Measurements from ENCODE around the gene CRCP. TPM values are rescaled to one million over a fixed set of nuclear protein-coding genes. Genes with fewer than 3 reads are reported as not detected.

CRCP gene
- total RNA-seq, 1 donor from 2014 or later, result 35.5 TPM

DNA sequence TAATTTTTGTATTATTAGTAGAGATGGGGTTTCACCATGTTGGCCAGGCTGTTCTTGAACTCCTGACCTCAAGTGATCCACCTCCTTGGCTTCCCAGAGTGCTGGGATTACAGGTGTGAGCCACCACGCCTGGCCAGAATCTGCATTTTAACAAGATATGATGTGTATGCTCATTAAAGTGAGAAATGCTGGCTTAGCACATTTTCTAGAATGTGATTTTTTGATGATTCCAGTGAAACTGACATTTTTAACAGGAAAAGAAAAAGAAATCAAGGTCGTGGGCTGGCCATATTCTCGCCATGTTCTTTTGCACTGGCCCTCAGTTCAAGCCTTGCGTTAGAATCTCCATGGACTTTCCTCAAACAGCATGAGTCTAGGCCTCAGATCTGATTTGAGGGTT, 72.3 kb downstream of the CRCP start:
- no peaks in the 10 kb centered on the region for H3K27me3 ChIP-seq (ENCODE audit: low read depth)
- DNase-seq (no peak), ATAC-seq (no peak)
- TF ChIP-seq, protein P1, sequence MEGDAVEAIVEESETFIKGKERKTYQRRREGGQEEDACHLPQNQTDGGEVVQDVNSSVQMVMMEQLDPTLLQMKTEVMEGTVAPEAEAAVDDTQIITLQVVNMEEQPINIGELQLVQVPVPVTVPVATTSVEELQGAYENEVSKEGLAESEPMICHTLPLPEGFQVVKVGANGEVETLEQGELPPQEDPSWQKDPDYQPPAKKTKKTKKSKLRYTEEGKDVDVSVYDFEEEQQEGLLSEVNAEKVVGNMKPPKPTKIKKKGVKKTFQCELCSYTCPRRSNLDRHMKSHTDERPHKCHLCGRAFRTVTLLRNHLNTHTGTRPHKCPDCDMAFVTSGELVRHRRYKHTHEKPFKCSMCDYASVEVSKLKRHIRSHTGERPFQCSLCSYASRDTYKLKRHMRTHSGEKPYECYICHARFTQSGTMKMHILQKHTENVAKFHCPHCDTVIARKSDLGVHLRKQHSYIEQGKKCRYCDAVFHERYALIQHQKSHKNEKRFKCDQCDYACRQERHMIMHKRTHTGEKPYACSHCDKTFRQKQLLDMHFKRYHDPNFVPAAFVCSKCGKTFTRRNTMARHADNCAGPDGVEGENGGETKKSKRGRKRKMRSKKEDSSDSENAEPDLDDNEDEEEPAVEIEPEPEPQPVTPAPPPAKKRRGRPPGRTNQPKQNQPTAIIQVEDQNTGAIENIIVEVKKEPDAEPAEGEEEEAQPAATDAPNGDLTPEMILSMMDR (IDR thresholded peaks at IDR 0.05), result no peak
- H3K4me3 ChIP-seq, result no peak overlapping the region
- H3K27ac ChIP-seq, result no peak overlapping the region
- H3K9me3 ChIP-seq, result no peaks in the 10 kb centered on the region
- H3K36me3 ChIP-seq, result no peaks in the 10 kb centered on the region
- intact Hi-C loops (cut with DNase I), result no loop called here
- H3K4me1 ChIP-seq, result no peaks in the 10 kb centered on the region

- ATAC-seq (peak; percentile 38 to 68), DNase-seq (no peak)
- no peaks in the 10 kb centered on the region for H3K36me3 ChIP-seq
- no peaks in the 10 kb centered on the region for H3K27me3 ChIP-seq (ENCODE audit: low read depth)
- H3K9me3 ChIP-seq, result no peaks in the 10 kb centered on the region
- no peak overlapping the region for H3K4me3 ChIP-seq
- intact Hi-C loops (cut with DNase I), result no loop called here
- H3K4me1 ChIP-seq, result no peaks in the 10 kb centered on the region
- H3K27ac ChIP-seq, result no peak overlapping the region
- TF ChIP-seq, protein P1 (IDR thresholded peaks at IDR 0.05), result no peak
Measured at GRCh38 chr7:66187905-66188304, 73.3 kb downstream of the CRCP start.

DNA sequence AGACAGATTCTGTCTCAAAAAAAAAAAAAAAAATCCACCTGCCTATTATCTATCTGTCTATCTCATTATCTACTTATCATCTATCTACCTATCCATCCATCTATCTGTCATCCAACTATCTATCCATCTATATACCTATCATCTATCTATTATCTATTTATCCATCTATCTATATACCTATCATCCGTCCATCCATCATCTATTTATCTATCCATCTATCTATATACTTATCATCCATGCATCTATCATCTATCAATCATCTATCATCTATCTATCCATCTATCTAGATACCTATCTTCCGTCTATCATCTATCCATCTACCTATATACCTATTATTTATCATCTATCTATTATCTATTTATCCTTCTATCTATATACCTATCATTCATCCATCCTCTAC, 74.0 kb downstream of the CRCP start:
- Histone ChIP-seq H3K4me1 (no peaks in the 10 kb centered on the region), H3K36me3 (no peaks in the 10 kb centered on the region), H3K4me3 (no peak overlapping the region), H3K9me3 (no peaks in the 10 kb centered on the region), H3K27ac (no peak overlapping the region), H3K27me3 (ENCODE audit: low read depth) (no peaks in the 10 kb centered on the region)
- DNase-seq, result no peak
- intact Hi-C loops (cut with DNase I), result no loop called here
- ATAC-seq, result no peak
- TF ChIP-seq, protein P1 (IDR thresholded peaks at IDR 0.05), result no peak

DNA sequence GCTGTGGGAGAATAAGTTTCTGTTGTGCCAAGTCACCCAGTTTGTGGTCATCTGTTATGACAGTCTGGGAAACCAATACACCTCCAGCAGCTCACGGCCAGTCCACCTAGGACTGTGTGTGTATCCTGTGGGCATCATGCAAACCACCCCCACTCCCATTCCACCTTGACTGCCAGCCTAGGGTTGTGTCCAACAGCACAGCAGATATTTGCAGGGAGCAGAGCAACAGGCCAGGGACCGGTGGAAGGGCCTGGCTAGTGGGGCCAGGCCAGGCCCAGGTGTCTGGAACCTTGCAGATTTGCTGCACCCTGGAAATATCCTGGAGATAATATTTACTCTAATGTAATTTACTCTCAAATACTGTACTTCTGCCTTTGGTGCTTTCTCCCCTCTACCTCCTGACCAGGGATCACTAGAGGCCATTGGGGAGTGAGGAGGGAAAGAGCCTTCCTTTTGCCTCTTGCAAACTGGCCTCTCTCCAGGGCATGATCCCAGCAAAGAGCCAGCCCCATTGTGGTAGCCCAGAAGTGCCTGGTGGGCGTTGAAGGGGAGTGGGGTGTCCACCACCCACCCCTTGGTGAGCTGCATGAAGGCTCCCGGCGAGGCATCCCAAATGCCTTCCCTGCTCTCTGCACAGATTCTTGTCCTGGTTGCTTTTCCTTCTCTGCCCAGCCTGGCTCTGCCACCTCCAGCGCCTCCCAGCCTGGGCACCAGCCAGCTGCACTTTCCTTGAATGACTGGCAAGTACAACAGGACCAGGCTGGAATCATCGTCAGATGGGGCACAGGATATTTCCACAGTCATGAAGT, 75.3 kb downstream of the CRCP start:
- DNase-seq, result no peak

DNA sequence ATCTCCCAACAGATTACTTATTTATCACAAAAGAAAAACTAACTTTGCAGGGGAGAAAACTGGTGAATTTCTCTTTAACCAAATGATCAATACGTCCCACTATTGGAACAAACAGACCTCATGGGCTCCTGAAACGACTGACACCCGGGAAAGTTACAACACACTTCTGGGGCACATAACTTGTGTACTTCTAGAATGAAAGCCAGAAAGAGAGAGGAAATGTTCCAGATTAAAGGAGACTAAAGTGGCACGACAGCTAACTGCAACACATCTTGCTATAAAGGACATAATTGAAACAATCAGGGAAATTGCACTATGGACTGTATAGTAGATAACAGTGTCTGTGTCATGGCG, 75.8 kb downstream of the CRCP start:
- Histone ChIP-seq H3K9me3 (no peaks in the 10 kb centered on the region), H3K36me3 (no peaks in the 10 kb centered on the region), H3K27me3 (ENCODE audit: low read depth) (no peaks in the 10 kb centered on the region), H3K4me3 (no peak overlapping the region), H3K27ac (no peak overlapping the region), H3K4me1 (no peaks in the 10 kb centered on the region)
- intact Hi-C loops (cut with DNase I), result no loop called here
- ATAC-seq, result no peak
- no peak for DNase-seq
- TF ChIP-seq, protein P1 (IDR thresholded peaks at IDR 0.05), result no peak

More for the DNA sequence above, 75.3 kb downstream of the CRCP start:
- Histone ChIP-seq H3K36me3 (no peaks in the 10 kb centered on the region), H3K27ac (no peak overlapping the region), H3K4me3 (no peak overlapping the region), H3K27me3 (ENCODE audit: low read depth) (no peaks in the 10 kb centered on the region), H3K9me3 (no peaks in the 10 kb centered on the region), H3K4me1 (no peaks in the 10 kb centered on the region)
- TF ChIP-seq, protein P1 (IDR thresholded peaks at IDR 0.05), result no peak
- ATAC-seq, result peak; percentile 15 to 35
- intact Hi-C loops (cut with DNase I), result no loop called here

Measured in lower lobe of right lung (tissue), 2 donors.